SK-N-SH (cell line): ENCODE results near the gene NCOA5. TPM values are rescaled to one million over a fixed set of nuclear protein-coding genes. Genes with fewer than 3 reads are reported as not detected.
A peak's percentile ranks its signal among the peaks of the same experiment; 100 is the strongest.
"Not testable (repeated sequence)": the region's sequence is repeated elsewhere in the genome, so short reads cannot be mapped to it uniquely, and the experiment has no call there.

Source experiments
- CTCF ChIA-PET: fragments of 300-600, 350-600 bp; formaldehyde crosslinking; extraction: SDS; loops from one replicate; lab custom pipeline; 2021; lab: Yijun Ruan, JAX
- POLR2A ChIA-PET: fragments of 350-600 bp; sonication (Branson Sonifier 250); formaldehyde crosslinking; extraction: SDS; loops from one replicate; lab custom pipeline; 2020; ENCODE audit warnings: antibody characterized with exemption, inconsistent platforms; lab: Yijun Ruan, JAX
- DNase-seq: peaks from one replicate; pipeline ENCODE4 v3.0.0; 2012
- H2AFZ ChIP-seq: fragments of 200-600 bp; sonication (generic); 2 replicates; pipeline ENCODE4 v1.8.1; 2016; ENCODE audit warnings: antibody characterized with exemption, mild to moderate bottlenecking, low read depth
- H3F3A ChIP-seq: fragments of 200-600 bp; sonication (generic); replicated peaks from 2 replicates; pipeline ENCODE3; 2016; ENCODE audit warnings: antibody characterized with exemption, mild to moderate bottlenecking; ENCODE audit not compliant: insufficient read depth
- H3K27ac ChIP-seq, 2 experiments: fragments of 200-500 bp in 1 of 2; fragments of 200-600 bp in 1 of 2; sonication (Bioruptor generic) in 1 of 2; sonication (generic), shearing (Covaris generic) in 1 of 2; 2 replicates each; pipeline versions ENCODE4 v1.5.1 to v1.6.1; 2014 to 2016; ENCODE audit warnings: low read depth in 2 of 2, inconsistent platforms in 1 of 2, low read length in 1 of 2, mild to moderate bottlenecking in 1 of 2, mixed read lengths in 1 of 2
- H3K27me3 ChIP-seq: fragments of 200-600 bp; sonication (generic), shearing (Covaris generic); 2 replicates; pipeline ENCODE4 v1.6.1; 2016; ENCODE audit warnings: mixed run types; ENCODE audit not compliant: insufficient read depth
- H3K36me3 ChIP-seq, 2 experiments: fragments of 200-500 bp in 1 of 2; fragments of 200-600 bp in 1 of 2; sonication (Bioruptor generic) in 1 of 2; sonication (generic) in 1 of 2; replicated peaks in 1 of 2; 2 replicates each; pipeline versions ENCODE3 to v1.5.1; 2014 to 2016; ENCODE audit warnings: low read length in 1 of 2, mild to moderate bottlenecking in 1 of 2; ENCODE audit not compliant: insufficient read depth in 2 of 2, control insufficient read depth in 1 of 2
- H3K4me1 ChIP-seq, 2 experiments: fragments of 200-500 bp in 1 of 2; fragments of 200-600 bp in 1 of 2; sonication (Bioruptor generic) in 1 of 2; sonication (generic), shearing (Covaris generic) in 1 of 2; 2 replicates each; pipeline versions ENCODE4 v1.5.1 to v1.6.1; 2014 to 2016; ENCODE audit warnings: low read depth in 1 of 2, low read length in 1 of 2, mixed run types in 1 of 2; ENCODE audit not compliant: insufficient read depth in 2 of 2, control insufficient read depth in 1 of 2
- H3K4me2 ChIP-seq: fragments of 200-600 bp; sonication (generic), shearing (Covaris generic); 2 replicates; pipeline ENCODE4 v1.6.1; 2017; ENCODE audit warnings: mixed run types
- H3K4me3 ChIP-seq, 2 experiments: fragments of 200-500 bp in 1 of 2; fragments of 200-600 bp in 1 of 2; sonication (Bioruptor generic) in 1 of 2; sonication (generic), shearing (Covaris generic) in 1 of 2; 2 replicates each; pipeline versions ENCODE4 v1.5.1 to v1.8.1; 2014 to 2016; ENCODE audit warnings: low read depth in 2 of 2, inconsistent platforms in 1 of 2, low read length in 1 of 2, mild to moderate bottlenecking in 1 of 2, mixed read lengths in 1 of 2, moderate library complexity in 1 of 2
- H3K79me2 ChIP-seq: fragments of 200-600 bp; sonication (generic); 2 replicates; pipeline ENCODE4 v1.8.1; 2017; ENCODE audit warnings: mild to moderate bottlenecking; ENCODE audit not compliant: insufficient read depth
- H3K9ac ChIP-seq: fragments of 200-600 bp; sonication (generic); 2 replicates; pipeline ENCODE4 v1.6.1; 2017; ENCODE audit warnings: mixed run types
- H3K9me2 ChIP-seq: fragments of 200-600 bp; sonication (generic); 2 replicates; pipeline ENCODE4 v1.6.1; 2017; ENCODE audit warnings: mixed run types
- H3K9me3 ChIP-seq: fragments of 200-600 bp; sonication (generic); 2 replicates; pipeline ENCODE4 v1.6.1; 2017; ENCODE audit warnings: mixed run types, mild to moderate bottlenecking, moderate library complexity
- H4K20me1 ChIP-seq: fragments of 200-600 bp; sonication (generic); 2 replicates; pipeline ENCODE4 v1.6.1; 2017; ENCODE audit warnings: mild to moderate bottlenecking, mixed run types; ENCODE audit not compliant: insufficient read depth
- FOXJ3 ChIP-seq: sonication (generic); formaldehyde crosslinking; IDR thresholded peaks from 2 replicates; pipeline ENCODE4 v1.5.1; 2020; ENCODE audit warnings: mild to moderate bottlenecking, missing genetic modification reagents
- FOXM1 ChIP-seq: IDR thresholded peaks from 2 replicates; pipeline ENCODE4 v1.4.0; 2012; ENCODE audit warnings: low read depth, mild to moderate bottlenecking
- IRF3 ChIP-seq: fragments of 150-350 bp; IDR thresholded peaks from 2 replicates; pipeline ENCODE4 v1.6.1; 2016; ENCODE audit warnings: mild to moderate bottlenecking, low read depth, low read length
- MXI1 ChIP-seq: IDR thresholded peaks from 2 replicates; pipeline ENCODE4 v1.6.1; 2012; ENCODE audit warnings: mild to moderate bottlenecking, low read depth, low read length, improper control_type of control experiment
- RFX5 ChIP-seq: IDR thresholded peaks from 2 replicates; pipeline ENCODE4 v1.6.1; 2012; ENCODE audit warnings: mild to moderate bottlenecking, improper control_type of control experiment, low read length
- YY1 ChIP-seq: IDR thresholded peaks from 2 replicates; pipeline ENCODE4 v1.4.0; 2012; ENCODE audit warnings: low read depth, mild to moderate bottlenecking
- WGBS: methylation state at CpG from one replicate; pipeline ENCODE4 v1.1.6; 2017; ENCODE audit warnings: low lambda C conversion rate; 5-methylcytosine and 5-hydroxymethylcytosine counted together
- polyA plus RNA-seq, 3 experiments: library from polyadenylated mRNA; depleted of rRNA; stranded (reverse); fragments of >200 nt; gene quantifications; 2 replicates each; pipeline ENCODE4 v1.2.3, GENCODE V29; 2012

Gene NCOA5
- polyA plus RNA-seq, 1 of the 3 experiments (the other 2 are of a cell fraction), result 20.4 TPM

GRCh38 chr20:46093531-46093930, 3.8 kb upstream of the NCOA5 start:
- WGBS, result 48% methylated on average over 2 of the region's 2 CpGs
- Histone ChIP-seq H3F3A (no peaks in the 10 kb centered on the region), H3K27me3 (no peaks in the 10 kb centered on the region), H2AFZ (no peak overlapping the region), H3K4me1 (no peaks in the 10 kb centered on the region; a peak in 2 of 4 replicates), H3K9ac (no peak overlapping the region), H3K9me3 (no peaks in the 10 kb centered on the region), H3K79me2 (peaks cover 8% of the 10 kb centered on the region), H3K4me2 (no peak overlapping the region), H3K27ac (no peak overlapping the region), H3K4me3 (no peak overlapping the region), H4K20me1 (peaks cover 8% of the 10 kb centered on the region), H3K9me2 (no peaks in the 10 kb centered on the region), H3K36me3 (no peaks in the 10 kb centered on the region)
- no peak for DNase-seq
- TF ChIP-seq FOXM1, result no peak
- no peak for TF ChIP-seq RFX5
- TF ChIP-seq YY1, result no peak
- no peak for TF ChIP-seq FOXJ3 (CRISPR knock-in tag)
- POLR2A ChIA-PET, result no interaction called here
- CTCF ChIA-PET, result no interaction called here

- H3K9me2 ChIP-seq, DNase-seq, H3K27ac ChIP-seq, H3K4me1 ChIP-seq, H3K27me3 ChIP-seq, H3K4me2 ChIP-seq, H3K9me3 ChIP-seq, H3K4me3 ChIP-seq, H2AFZ ChIP-seq, H3K9ac ChIP-seq, H3F3A ChIP-seq, H3K36me3 ChIP-seq, POLR2A ChIA-PET: not testable (repeated sequence)
- WGBS, result 95% methylated on average over 7 of the region's 52 CpGs
- peaks cover 25% of the 10 kb centered on the region for H3K79me2 ChIP-seq
- H4K20me1 ChIP-seq, result peaks cover 25% of the 10 kb centered on the region
- CTCF ChIA-PET, result interaction anchor here (0.8 kb wide), 1 partner anchor 16 kb away, joined by 3 read pairs; no protein-coding TSS in a partner anchor
These were observed 2.1 kb upstream of the NCOA5 start for GRCh38 chr20:46091622-46092535.

DNA sequence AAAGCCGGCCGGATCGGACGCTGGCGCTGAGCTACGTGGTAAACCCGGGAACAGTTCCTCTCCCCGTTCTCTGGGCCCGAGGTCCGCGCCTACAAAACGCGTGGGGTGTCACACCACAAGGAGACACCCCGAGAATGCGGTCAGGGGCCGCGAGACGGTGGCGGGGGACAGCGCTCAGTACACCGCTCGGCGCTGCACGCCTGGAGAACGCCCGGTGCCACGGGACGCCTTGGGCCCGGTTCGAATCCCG, 670 bp downstream of the NCOA5 start:
- peaks cover 4 to 12% of the 10 kb centered on the region in 2 experiments; a peak in 3 of 4 replicates for H3K4me1 ChIP-seq
- no peaks in the 10 kb centered on the region for H3K36me3 ChIP-seq
- peak overlapping the region; percentile 94 for H3K9ac ChIP-seq
- H3K79me2 ChIP-seq, result peaks cover 53% of the 10 kb centered on the region
- CTCF ChIA-PET, result interaction anchor here (1.2 to 2.8 kb wide), 8 partner anchors 17 to 259 kb away, joined by 4 to 21 read pairs (median 9); no protein-coding TSS in a partner anchor
- WGBS, result 2% methylated on average over 10 of the region's 31 CpGs
- TF ChIP-seq MXI1 (peak; percentile 31), IRF3 (no peak)
- H3F3A ChIP-seq, result no peaks in the 10 kb centered on the region
- no peaks in the 10 kb centered on the region for H3K27me3 ChIP-seq
- peak overlapping the region; percentile 85 to 97 for H3K27ac ChIP-seq
- H3K4me2 ChIP-seq, result peak overlapping the region; percentile 85
- H2AFZ ChIP-seq, result no peak overlapping the region
- POLR2A ChIA-PET, result no interaction called here
- H4K20me1 ChIP-seq, result peaks cover 52% of the 10 kb centered on the region
- H3K9me3 ChIP-seq, result no peaks in the 10 kb centered on the region
- no peak for DNase-seq
- H3K4me3 ChIP-seq, result peak overlapping the region; percentile 78 to 94
- H3K9me2 ChIP-seq, result no peaks in the 10 kb centered on the region
